ENCODE results near the gene COG2. TPM values are rescaled to one million over a fixed set of nuclear protein-coding genes. Genes with fewer than 3 reads are reported as not detected.

Gene COG2
- total and polyA plus RNA-seq, 2 of the 13 experiments (the other 11 are each of a cell fraction or from before 2014, with no cell fraction given), result 16.8 to 36.3 TPM

- TF ChIP-seq ZNF318 (CRISPR knock-in tag; IDR thresholded peaks at IDR 0.05), result no peak
- TF ChIP-seq RNF2 (conservative IDR thresholded peaks at IDR 0.05; ENCODE audit: low read depth), result no peak
- TF ChIP-seq KLF6 (CRISPR knock-in tag; IDR thresholded peaks at IDR 0.05), result no peak
- no peak for TF ChIP-seq ZNF512 (CRISPR knock-in tag; IDR thresholded peaks at IDR 0.05)
- TF ChIP-seq FOXP4 (CRISPR knock-in tag; IDR thresholded peaks at IDR 0.05), result peak; percentile 81
- no peak for TF ChIP-seq ZNF460 (CRISPR knock-in tag; IDR thresholded peaks at IDR 0.05; ENCODE audit: borderline replicate concordance)
- TF ChIP-seq KDM5B (CRISPR knock-in tag; IDR thresholded peaks at IDR 0.05; ENCODE audit: borderline replicate concordance), result no peak
- no peak for TF ChIP-seq TAF15 (IDR thresholded peaks at IDR 0.05; ENCODE audit: low read depth, low read length, poor library complexity, severe bottlenecking)
- TF ChIP-seq ZNF260 (CRISPR knock-in tag; IDR thresholded peaks at IDR 0.05; ENCODE audit: borderline replicate concordance, low read depth), result no peak
- no peak for TF ChIP-seq THAP7 (CRISPR knock-in tag; IDR thresholded peaks at IDR 0.05)
- peak; percentile 85 for TF ChIP-seq ISL2 (CRISPR knock-in tag; IDR thresholded peaks at IDR 0.05)
- TF ChIP-seq ZNF333 (CRISPR knock-in tag; IDR thresholded peaks at IDR 0.05; ENCODE audit: borderline replicate concordance), result no peak
- TF ChIP-seq CREM (IDR thresholded peaks at IDR 0.05), result peak; percentile 50; the same call in 1 of the 2 replicates
- TF ChIP-seq CREM (CRISPR knock-in tag; IDR thresholded peaks at IDR 0.05), result no peak
- TF ChIP-seq KLF13 (CRISPR knock-in tag; IDR thresholded peaks at IDR 0.05), result no peak
- no peak for TF ChIP-seq ZNF616 (CRISPR knock-in tag; IDR thresholded peaks at IDR 0.05; ENCODE audit: low read depth)
- TF ChIP-seq JUND (CRISPR knock-in tag; IDR thresholded peaks at IDR 0.05), result no peak
- TF ChIP-seq SIN3B (IDR thresholded peaks at IDR 0.05; ENCODE audit: low read length), result no peak
Measured at GRCh38 chr1:230725256-230726012, 83.2 kb downstream of the COG2 start (continued).
